A673 (cell line): Measurements from ENCODE around the gene CFAP65. TPM values are rescaled to one million over a fixed set of nuclear protein-coding genes. Genes with fewer than 3 reads are reported as not detected.

Source experiments
- BruUV-seq: library from RNA; stranded (reverse); fragments of 400-500 nt; replicated peaks from 2 replicates; lab custom pipeline; 2021; lab: Mats Ljungman, UMichigan
- CTCF ChIA-PET: fragments of 300-600 bp; sonication (Branson Sonifier 250); formaldehyde crosslinking; loops from one replicate; lab custom pipeline; 2022; ENCODE audit warnings: antibody characterized with exemption; lab: Charles Lee
- POLR2A ChIA-PET: fragments of 300-600 bp; sonication (Branson Sonifier 250); formaldehyde crosslinking; loops from one replicate; lab custom pipeline; 2022; ENCODE audit warnings: antibody characterized with exemption; ENCODE audit not compliant: low non-redundant PET; lab: Charles Lee
- DNase-seq: peaks from one replicate; pipeline ENCODE4 v3.0.0-alpha.2; 2015; ENCODE audit warnings: low spot score
- H3K27ac ChIP-seq: fragments of 200-600 bp; sonication (generic); 2 replicates; pipeline ENCODE4 v1.5.1; 2016; ENCODE audit warnings: mixed run types, low read depth, mild to moderate bottlenecking, mixed read lengths, antibody characterized with exemption, low read length; ENCODE audit not compliant: poor library complexity, severe bottlenecking
- H3K27me3 ChIP-seq: fragments of 200-600 bp; sonication (generic); replicated peaks from 2 replicates; pipeline ENCODE4 v1.6.1; 2017; ENCODE audit warnings: mixed run types, low read depth, mild to moderate bottlenecking, mixed read lengths, antibody characterized with exemption, low read length; ENCODE audit not compliant: insufficient read depth, poor library complexity
- H3K36me3 ChIP-seq: fragments of 200-600 bp; sonication (generic); 2 replicates; pipeline ENCODE4 v1.6.1; 2016; ENCODE audit warnings: mixed run types, mild to moderate bottlenecking, mixed read lengths, antibody characterized with exemption, low read length; ENCODE audit not compliant: insufficient read depth, poor library complexity, severe bottlenecking
- H3K4me1 ChIP-seq: fragments of 200-600 bp; sonication (generic); 2 replicates; pipeline ENCODE4 v1.6.1; 2017; ENCODE audit warnings: mixed run types, mild to moderate bottlenecking, mixed read lengths, antibody characterized with exemption, low read length; ENCODE audit not compliant: insufficient read depth, poor library complexity, severe bottlenecking
- H3K4me3 ChIP-seq: fragments of 200-600 bp; sonication (generic); 2 replicates; pipeline ENCODE4 v1.5.1; 2016; ENCODE audit warnings: low read depth, mixed run types, mild to moderate bottlenecking, mixed read lengths, low read length; ENCODE audit not compliant: poor library complexity, severe bottlenecking
- H3K9me3 ChIP-seq: fragments of 200-600 bp; sonication (generic); 2 replicates; pipeline ENCODE4 v1.6.1; 2016; ENCODE audit warnings: mixed run types, low read depth, mild to moderate bottlenecking, mixed read lengths, antibody characterized with exemption, low read length; ENCODE audit not compliant: poor library complexity, severe bottlenecking
- CTCF ChIP-seq: fragments of 300-800, 200-600 bp; sonication (generic); conservative IDR thresholded peaks from 2 replicates; pipeline ENCODE4 v1.5.1; 2017; ENCODE audit warnings: low read depth, mild to moderate bottlenecking, antibody characterized with exemption, low read length, moderate library complexity, mixed read lengths
- EZH2 ChIP-seq: fragments of 200-600 bp; sonication (generic); IDR thresholded peaks from 2 replicates; pipeline ENCODE4 v1.6.1; 2017; ENCODE audit warnings: borderline replicate concordance, low read depth, mild to moderate bottlenecking, mixed read lengths, antibody characterized with exemption, low read length; ENCODE audit not compliant: poor library complexity, severe bottlenecking
- intact Hi-C: fragments of 100-400 bp; cut with micrococcal nuclease; formaldehyde crosslinking; loops from one replicate; pipeline ENCODE4 v1.10.0; 2022; ENCODE audit not compliant: unreplicated experiment
- total RNA-seq: library from RNA; stranded (reverse); gene quantifications from 2 replicates; pipeline ENCODE4 v1.2.3, GENCODE V29; 2021

The CFAP65 gene
- total RNA-seq, 1 experiment from 2014 or later = 0.13 TPM

DNA sequence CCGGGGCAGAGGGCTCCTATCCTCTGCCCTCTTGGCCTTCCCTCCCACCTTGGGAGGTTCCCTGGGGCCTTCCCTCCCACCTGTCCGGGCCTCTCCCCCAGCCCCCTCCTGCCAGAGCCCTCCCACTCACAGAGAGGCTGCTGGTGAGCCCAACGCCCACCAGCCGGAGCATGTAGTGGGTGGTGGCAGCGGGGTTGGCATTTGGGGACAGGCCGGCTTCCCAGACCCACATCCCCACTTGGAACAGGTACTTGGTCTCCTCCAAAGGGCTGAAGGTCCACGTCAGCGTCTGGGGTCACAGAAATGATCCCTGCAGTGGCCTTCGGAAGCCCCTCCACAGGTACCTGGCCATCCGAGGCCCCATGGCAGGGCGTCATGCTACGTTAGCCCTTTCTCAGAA lies 19.3 kb downstream of the CFAP65 start:
- H3K4me1 ChIP-seq = no peaks in the 10 kb centered on the region
- H3K9me3 ChIP-seq = no peaks in the 10 kb centered on the region
- BruUV-seq = no TSS peak
- DNase-seq = no peak
- TF ChIP-seq EZH2 (no peak), CTCF (no peak)
- no peaks in the 10 kb centered on the region for H3K27me3 ChIP-seq
- H3K4me3 ChIP-seq = no peak overlapping the region
- intact Hi-C loops = no loop called here
- no peak overlapping the region for H3K27ac ChIP-seq
- POLR2A ChIA-PET = interaction anchor here (0.6 kb wide), 1 partner anchor 11 kb away, joined by 6 read pairs; no protein-coding TSS in a partner anchor
- no peaks in the 10 kb centered on the region for H3K36me3 ChIP-seq
- CTCF ChIA-PET = no interaction called here

DNA sequence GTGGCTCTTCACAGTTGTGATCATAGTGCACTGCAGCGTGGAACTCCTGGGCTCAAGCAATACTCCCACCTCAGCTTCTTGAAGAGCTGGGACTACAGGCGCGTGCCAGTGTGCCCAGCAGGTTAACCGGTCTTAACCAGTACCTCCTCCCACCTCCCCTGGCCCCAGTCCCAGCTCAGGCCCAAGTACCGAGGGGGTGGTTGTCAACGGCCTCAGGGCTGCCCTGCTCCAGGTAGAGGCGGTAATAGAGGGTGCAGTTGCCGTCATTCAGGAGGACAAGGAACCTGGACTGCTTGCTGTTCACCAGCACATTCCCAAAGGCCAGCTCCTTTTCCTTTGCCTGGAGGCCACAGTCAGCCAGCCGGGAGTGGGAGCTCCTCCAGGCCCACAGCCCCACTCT lies 19.7 kb downstream of the CFAP65 start:
- DNase-seq = no peak
- ChIA-PET CTCF (no interaction called here), POLR2A (interaction anchor here (0.6 kb wide), 1 partner anchor 11 kb away, joined by 6 read pairs; no protein-coding TSS in a partner anchor)
- BruUV-seq = no TSS peak
- Histone ChIP-seq H3K4me1 (no peaks in the 10 kb centered on the region), H3K27ac (no peak overlapping the region), H3K9me3 (no peaks in the 10 kb centered on the region), H3K27me3 (no peaks in the 10 kb centered on the region), H3K36me3 (no peaks in the 10 kb centered on the region), H3K4me3 (no peak overlapping the region)
- intact Hi-C loops = no loop called here
- TF ChIP-seq CTCF (no peak), EZH2 (no peak)

GRCh38 chr2:219020604-219021365 lies 20.5 kb downstream of the CFAP65 start:
- no peaks in the 10 kb centered on the region for H3K36me3 ChIP-seq
- H3K27me3 ChIP-seq = no peaks in the 10 kb centered on the region
- TF ChIP-seq CTCF = no peak
- no peak for TF ChIP-seq EZH2
- no TSS peak for BruUV-seq
- H3K4me3 ChIP-seq = no peak overlapping the region
- ChIA-PET POLR2A (no interaction called here), CTCF (interaction anchor here (1.6 kb wide), 1 partner anchor 9 kb away, joined by 8 read pairs; no protein-coding TSS in a partner anchor)
- intact Hi-C loops = no loop called here
- no peaks in the 10 kb centered on the region for H3K9me3 ChIP-seq
- no peak overlapping the region for H3K27ac ChIP-seq
- no peaks in the 10 kb centered on the region for H3K4me1 ChIP-seq
- DNase-seq = no peak
